ENCODE measurements around the gene PDHX. TPM values are rescaled to one million over a fixed set of nuclear protein-coding genes. Genes with fewer than 3 reads are reported as not detected.

PDHX gene
- total RNA-seq, 1 experiment from 2014 or later = 63.0 TPM

GRCh38 chr11:34957606-34958005, 41.2 kb downstream of the PDHX start:
- no peaks in the 10 kb centered on the region for H3K9me3 ChIP-seq (ENCODE audit: control insufficient read depth, insufficient read depth, low read depth, low read length)
- ATAC-seq (no peak), DNase-seq (ENCODE audit: low read depth, low spot score) (no peak)
- CTCF ChIA-PET = no interaction called here
- peaks cover 6% of the 10 kb centered on the region for H3K4me1 ChIP-seq (ENCODE audit: control insufficient read depth, insufficient read depth, low read length)
- in situ Hi-C loops (cut with HindIII; ENCODE audit: low pct_unique_long_range_greater_than_20kb, low sequenced_read_pairs) = no loop called here
- peaks cover 12% of the 10 kb centered on the region; the same call in 1 of the 2 replicates for H3K36me3 ChIP-seq (ENCODE audit: control insufficient read depth, insufficient read depth, low read length)
- POLR2A ChIA-PET = no interaction called here
- H3K27ac ChIP-seq (ENCODE audit: low read length) = no peak overlapping the region
- TF ChIP-seq REST (IDR thresholded peaks at IDR 0.05; ENCODE audit: insufficient read depth in 1 of 2, low read depth in 2 of 2, low read length in 1 of 2) = no peak
- no peak for TF ChIP-seq POLR2AphosphoS5 (IDR thresholded peaks at IDR 0.05; ENCODE audit: low read depth, low read length)
- TF ChIP-seq SIN3A (IDR thresholded peaks at IDR 0.05; ENCODE audit: borderline replicate concordance, insufficient read depth, low read depth, low read length) = no peak
- TF ChIP-seq TCF7L2 (IDR thresholded peaks at IDR 0.05; ENCODE audit: low read depth, low read length) = no peak
- TF ChIP-seq CTCF (IDR thresholded peaks at IDR 0.05) = no peak
- intact Hi-C loops (cut with micrococcal nuclease; ENCODE audit: unreplicated experiment) = no loop called here
- no peaks in the 10 kb centered on the region for H3K27me3 ChIP-seq (ENCODE audit: control insufficient read depth, insufficient read depth, low read length)
- no TSS peak for BruUV-seq (replicated peaks)
- no peak overlapping the region for H3K4me3 ChIP-seq (ENCODE audit: low read depth in 2 of 2, low read length in 2 of 2)

- no TSS peak for BruUV-seq (replicated peaks)
- Histone ChIP-seq H3K4me3 (ENCODE audit: low read depth in 2 of 2, low read length in 2 of 2) (no peak overlapping the region), H3K27ac (ENCODE audit: low read length) (peak overlapping the region; percentile 71; the same call in 1 of the 2 replicates), H3K9me3 (ENCODE audit: control insufficient read depth, insufficient read depth, low read depth, low read length) (no peaks in the 10 kb centered on the region), H3K27me3 (ENCODE audit: control insufficient read depth, insufficient read depth, low read length) (no peaks in the 10 kb centered on the region), H3K36me3 (ENCODE audit: control insufficient read depth, insufficient read depth, low read length) (peaks cover 12% of the 10 kb centered on the region; the same call in 1 of the 2 replicates), H3K4me1 (ENCODE audit: control insufficient read depth, insufficient read depth, low read length) (peaks cover 6% of the 10 kb centered on the region)
- in situ Hi-C loops (cut with HindIII; ENCODE audit: low pct_unique_long_range_greater_than_20kb, low sequenced_read_pairs) = no loop called here
- CTCF ChIA-PET = interaction anchor here (0.5 kb wide), 1 partner anchor 204 kb away, joined by 4 read pairs; no protein-coding TSS in a partner anchor
- POLR2A ChIA-PET = no interaction called here
- intact Hi-C loops (cut with micrococcal nuclease; ENCODE audit: unreplicated experiment) = no loop called here
- DNase-seq (ENCODE audit: low read depth, low spot score) (no peak), ATAC-seq (no peak)
- TF ChIP-seq TCF7L2 (IDR thresholded peaks at IDR 0.05; ENCODE audit: low read depth, low read length) = no peak
- TF ChIP-seq SIN3A (IDR thresholded peaks at IDR 0.05; ENCODE audit: borderline replicate concordance, insufficient read depth, low read depth, low read length) = no peak
- no peak for TF ChIP-seq REST (IDR thresholded peaks at IDR 0.05; ENCODE audit: insufficient read depth in 1 of 2, low read depth in 2 of 2, low read length in 1 of 2)
Measured at GRCh38 chr11:34959770-34960169, 43.4 kb downstream of the PDHX start.

Measured in Panc1 (cell line).